T-helper 17 cell (primary cell): Measurements from ENCODE around the gene TMEM244. TPM values are rescaled to one million over a fixed set of nuclear protein-coding genes. Genes with fewer than 3 reads are reported as not detected.
A peak's percentile ranks its signal among the peaks of the same experiment; 100 is the strongest.

Source experiments
- ATAC-seq: fragments of 150-1000 bp; cut with Tn5 transposase; 2 replicates; pipeline ENCODE4 v1.10.0; 2021; ENCODE audit warnings: mild to moderate bottlenecking, moderate library complexity
- DNase-seq, 3 donors: peaks; one replicate each; pipeline versions ENCODE4 v3.0.0 to v3.0.0-alpha.2; 2020 to 2021
- H3K9me3 ChIP-seq: one replicate; pipeline ENCODE4 v1.7.0; 2013; ENCODE audit warnings: low read length, mild to moderate bottlenecking; ENCODE audit not compliant: control insufficient read depth, poor library complexity, severe bottlenecking
- H3K27ac Mint-ChIP-seq: one replicate; pipeline ENCODE4 v1.8.0; 2022; ENCODE audit warnings: mild to moderate bottlenecking, moderate library complexity, mixed read lengths
- H3K27me3 Mint-ChIP-seq: one replicate; pipeline ENCODE4 v1.8.0; 2022; ENCODE audit warnings: mixed read lengths
- H3K36me3 Mint-ChIP-seq: one replicate; pipeline ENCODE4 v1.8.0; 2022; ENCODE audit warnings: low read depth, mixed read lengths
- H3K4me1 Mint-ChIP-seq: one replicate; pipeline ENCODE4 v1.8.0; 2022; ENCODE audit warnings: mild to moderate bottlenecking, mixed read lengths
- H3K4me3 Mint-ChIP-seq: one replicate; pipeline ENCODE4 v1.8.0; 2022; ENCODE audit warnings: mild to moderate bottlenecking, moderate library complexity, mixed read lengths
- total RNA-seq, 4 donors: library from RNA in 2 of 4; stranded (reverse) in 2 of 4; gene quantifications; one replicate each; pipeline ENCODE4 v1.2.3 and lab custom pipeline; 2022 to 2026

Gene TMEM244
- total RNA-seq, 2 donors from 2014 or later = 1.2 TPM; not detected in 1

DNA sequence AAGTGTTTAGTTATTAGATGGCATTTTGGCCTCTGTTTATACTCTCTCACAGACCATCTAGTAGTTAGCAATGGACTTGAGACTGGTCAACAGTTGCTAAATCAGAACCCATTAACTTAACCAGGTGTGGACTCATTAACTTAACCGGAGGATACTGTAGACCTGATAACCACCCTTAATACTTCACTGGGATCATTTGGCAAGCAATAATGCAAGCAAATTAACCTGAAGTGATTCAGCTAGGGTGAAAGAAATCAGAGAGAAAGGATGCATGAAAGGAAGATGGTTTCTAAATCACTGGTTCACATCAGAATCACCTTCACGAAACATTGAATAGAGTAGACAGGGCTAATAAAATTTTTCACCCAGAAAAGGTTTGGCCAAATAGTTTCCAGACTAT lies 73.3 kb downstream of the TMEM244 start:
- H3K9me3 ChIP-seq = no peaks in the 10 kb centered on the region
- H3K4me1 Mint-ChIP-seq = no peaks in the 10 kb centered on the region
- no peak overlapping the region for H3K4me3 Mint-ChIP-seq
- no peak for DNase-seq
- peaks cover 17% of the 10 kb centered on the region for H3K27me3 Mint-ChIP-seq
- peaks cover 2% of the 10 kb centered on the region for H3K36me3 Mint-ChIP-seq
- ATAC-seq = no peak
- no peak overlapping the region for H3K27ac Mint-ChIP-seq

DNA sequence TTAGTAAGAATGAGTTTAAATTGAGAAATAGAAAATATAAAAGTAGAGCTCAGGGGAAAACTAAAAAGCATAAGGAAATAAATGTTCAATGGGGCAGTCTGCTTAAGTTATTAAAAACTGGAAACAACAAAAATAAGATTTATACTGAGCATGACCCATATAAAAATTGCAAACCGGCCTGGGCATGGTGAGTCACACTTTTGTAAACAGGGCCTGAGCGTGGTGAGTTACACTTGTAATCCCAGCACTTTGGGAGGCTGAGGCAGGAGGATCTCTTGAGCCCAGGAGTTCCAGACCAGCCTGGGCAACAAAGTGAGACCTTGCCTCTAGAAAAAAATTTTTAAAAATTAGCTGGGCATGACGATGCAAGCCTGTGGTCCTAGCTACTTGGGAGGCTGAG lies 74.6 kb downstream of the TMEM244 start:
- no peak for DNase-seq
- no peaks in the 10 kb centered on the region for H3K9me3 ChIP-seq
- Mint-ChIP-seq H3K27me3 (peaks cover 11% of the 10 kb centered on the region), H3K4me3 (no peak overlapping the region), H3K27ac (no peak overlapping the region), H3K4me1 (no peaks in the 10 kb centered on the region), H3K36me3 (peaks cover 2% of the 10 kb centered on the region)
- ATAC-seq = no peak

DNA sequence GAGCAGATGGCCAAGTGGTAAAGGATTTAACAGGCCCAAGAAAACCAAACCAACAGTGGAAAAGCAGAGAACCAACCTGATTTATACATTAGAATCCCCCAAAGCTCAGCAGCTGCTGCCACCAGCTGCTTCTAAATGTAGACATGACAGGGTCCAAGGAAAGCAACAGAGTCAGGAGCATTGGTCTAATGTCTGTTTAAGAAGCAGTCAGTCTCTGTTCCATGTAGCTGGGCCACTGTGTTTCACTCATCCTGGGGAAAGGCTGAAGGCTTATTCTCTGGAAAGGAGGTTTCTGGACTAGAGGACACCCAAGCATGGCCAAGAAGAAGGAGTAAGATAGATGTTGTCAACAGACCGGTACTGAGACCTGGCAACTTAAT lies 75.4 kb downstream of the TMEM244 start:
- DNase-seq (no peak), ATAC-seq (no peak)
- H3K36me3 Mint-ChIP-seq = peaks cover 2% of the 10 kb centered on the region
- peaks cover 9% of the 10 kb centered on the region for H3K27me3 Mint-ChIP-seq
- no peak overlapping the region for H3K4me3 Mint-ChIP-seq
- H3K9me3 ChIP-seq = no peaks in the 10 kb centered on the region
- peak overlapping the region; percentile 64 for H3K27ac Mint-ChIP-seq
- H3K4me1 Mint-ChIP-seq = no peaks in the 10 kb centered on the region

DNA sequence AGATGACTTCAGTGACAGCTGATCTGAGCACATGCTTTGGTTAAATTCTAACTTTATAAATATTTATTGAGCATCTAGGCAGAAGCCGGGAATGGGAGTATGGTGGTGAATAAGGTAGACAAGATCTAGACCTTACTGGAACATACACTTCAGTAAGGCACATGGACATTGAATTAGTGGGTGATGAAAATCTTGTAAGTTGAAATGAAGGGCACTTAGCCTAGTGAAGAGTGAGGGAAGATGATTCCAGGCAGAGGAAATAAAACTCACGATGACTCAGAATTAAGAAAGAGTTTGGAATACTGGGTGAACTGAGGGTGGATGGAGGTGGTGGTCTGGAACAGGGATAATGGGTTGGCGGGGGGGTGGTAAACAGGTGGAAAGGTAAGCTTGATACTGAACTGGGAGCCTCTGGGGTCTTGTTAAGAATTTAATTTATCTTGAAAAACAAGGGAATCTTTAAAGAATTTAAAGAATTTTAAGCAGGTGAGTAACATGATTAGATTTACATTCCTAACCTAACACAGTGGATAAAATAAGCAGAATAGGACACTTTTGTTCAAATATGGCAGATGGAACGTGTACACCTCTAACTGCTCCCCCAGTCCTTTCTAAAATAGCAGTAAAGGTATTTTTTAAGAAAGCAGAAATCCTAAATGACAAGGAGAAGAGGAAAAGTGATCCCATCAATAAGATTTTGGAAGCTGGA lies 75.9 kb downstream of the TMEM244 start:
- Mint-ChIP-seq H3K4me3 (no peak overlapping the region), H3K27me3 (peaks cover 5% of the 10 kb centered on the region)
- no peak for DNase-seq

More for the DNA sequence above, 75.9 kb downstream of the TMEM244 start:
- no peaks in the 10 kb centered on the region for H3K9me3 ChIP-seq
- no peak for ATAC-seq
- Mint-ChIP-seq H3K4me1 (no peaks in the 10 kb centered on the region), H3K27ac (peak overlapping the region; percentile 64), H3K36me3 (peaks cover 2% of the 10 kb centered on the region)

Other genes starting within 250 kb of the TMEM244 start
- gene ARHGAP18, start 151.1 kb downstream of the TMEM244 start, total RNA-seq = 10 to 100 TPM in 1 of 2 donors, 1 to 10 TPM in 1; 3.7 to 26.7 TPM
- gene L3MBTL3, start 157.3 kb upstream of the TMEM244 start, total RNA-seq = 10 to 100 TPM; 36.6 to 45.2 TPM